GM21576 (cell line): ENCODE data around the gene SERINC1.

Source experiments
- ATAC-seq: cut with Tn5 transposase; IDR thresholded peaks from one replicate; pipeline ENCODE4 v1.9.1; 2021; ENCODE audit warnings: mild to moderate bottlenecking, moderate library complexity; ENCODE audit not compliant: unreplicated experiment

Gene SERINC1

DNA sequence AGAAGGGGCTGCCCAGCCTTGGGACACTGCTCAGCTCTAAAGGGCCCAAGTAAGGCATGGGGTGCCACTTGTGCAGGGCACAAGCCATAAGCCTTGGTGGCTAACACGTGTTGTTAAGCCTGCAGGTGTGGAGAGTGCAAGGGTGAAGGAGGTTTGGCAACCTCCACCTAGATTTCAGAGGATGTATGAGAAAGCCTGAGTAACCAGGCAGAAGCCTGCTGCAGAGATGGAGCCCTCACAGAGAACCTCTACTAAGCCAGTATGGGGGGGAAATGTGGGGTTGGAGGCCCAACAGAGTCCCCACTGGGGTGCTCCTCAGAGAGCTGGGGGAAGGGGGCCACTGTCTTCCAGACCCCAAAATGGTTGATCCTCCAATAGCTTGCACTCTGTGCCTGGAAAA lies 32.6 kb downstream of the SERINC1 start:
- ATAC-seq: no peak

- ATAC-seq: peak; percentile 68
Measured at GRCh38 chr6:122432816-122433215, 38.8 kb downstream of the SERINC1 start.

- no peak for ATAC-seq
Measured at GRCh38 chr6:122431780-122432179, 39.8 kb downstream of the SERINC1 start.

- no peak for ATAC-seq
Measured at GRCh38 chr6:122429323-122429722, 42.3 kb downstream of the SERINC1 start.

- ATAC-seq: no peak
Measured at GRCh38 chr6:122428781-122429180, 42.8 kb downstream of the SERINC1 start.

DNA sequence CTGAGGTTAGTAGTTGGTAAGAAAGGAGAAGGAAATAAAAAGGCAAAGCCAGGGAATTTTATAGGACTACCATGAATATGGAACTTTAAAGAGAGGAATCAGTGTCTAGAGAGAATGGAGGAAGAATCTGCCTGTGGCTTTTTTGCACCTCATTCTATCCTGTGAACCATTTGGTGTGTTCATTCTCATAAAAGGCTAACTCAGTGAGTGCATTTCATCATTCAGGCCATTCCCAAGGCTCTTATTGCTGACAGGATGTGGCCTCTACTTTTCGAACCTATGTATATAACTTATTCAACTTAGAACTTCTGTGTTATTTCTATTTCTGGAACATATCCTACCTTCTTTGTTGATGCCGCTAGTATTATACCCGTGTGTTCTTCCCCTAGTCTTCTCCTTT lies 45.0 kb downstream of the SERINC1 start:
- ATAC-seq: no peak

DNA sequence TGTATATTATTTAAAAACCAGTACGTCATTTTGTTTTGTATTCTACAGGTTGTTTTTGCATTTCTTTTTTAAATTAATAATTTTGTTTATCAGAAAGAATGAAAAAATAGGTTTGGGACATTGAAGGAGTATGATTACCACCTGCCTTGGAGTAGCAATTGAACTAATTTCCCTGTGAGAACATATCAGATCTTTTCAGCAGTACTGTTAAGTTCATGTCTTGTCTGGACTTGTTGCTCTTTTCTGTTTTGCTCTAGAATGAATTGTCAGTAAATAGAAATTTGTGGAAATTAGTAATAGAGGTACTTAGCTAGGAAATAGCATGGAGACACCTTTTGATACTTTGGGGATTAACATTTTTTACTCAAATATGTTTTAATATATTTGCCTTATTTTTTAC lies 47.9 kb downstream of the SERINC1 start:
- ATAC-seq: no peak

DNA sequence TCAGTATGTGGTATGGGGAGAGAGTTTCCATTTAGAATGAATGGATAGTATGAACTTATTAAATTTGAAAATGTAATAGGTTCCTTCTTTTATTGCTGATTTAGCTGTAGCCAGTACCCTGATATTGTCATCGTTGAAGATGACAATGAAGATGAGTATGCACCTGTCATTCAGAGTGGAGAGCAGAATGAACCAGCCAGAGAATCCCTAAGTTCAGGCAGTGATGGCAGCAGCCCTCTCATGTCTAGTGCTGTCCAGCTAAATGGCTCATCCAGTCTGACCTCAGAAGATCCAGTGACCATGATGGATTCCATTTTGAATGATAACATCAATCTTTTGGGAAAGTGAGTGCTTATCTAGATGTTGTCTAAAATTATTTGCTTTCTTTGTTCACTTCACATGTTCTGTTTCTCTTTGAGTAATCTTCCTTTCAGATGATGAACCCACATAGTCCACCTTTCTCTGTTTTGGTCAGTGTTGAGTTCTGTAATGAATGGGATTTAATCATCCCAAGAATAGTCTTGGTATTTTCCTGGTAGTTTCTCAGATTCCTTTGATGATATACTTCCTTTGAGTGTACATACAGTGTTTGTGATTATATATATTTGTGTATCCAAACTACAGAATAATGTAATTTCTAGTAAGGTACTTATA lies 48.9 kb downstream of the SERINC1 start:
- ATAC-seq: peak; percentile 79

- no peak for ATAC-seq
Measured at GRCh38 chr6:122422003-122422402, 49.6 kb downstream of the SERINC1 start.

DNA sequence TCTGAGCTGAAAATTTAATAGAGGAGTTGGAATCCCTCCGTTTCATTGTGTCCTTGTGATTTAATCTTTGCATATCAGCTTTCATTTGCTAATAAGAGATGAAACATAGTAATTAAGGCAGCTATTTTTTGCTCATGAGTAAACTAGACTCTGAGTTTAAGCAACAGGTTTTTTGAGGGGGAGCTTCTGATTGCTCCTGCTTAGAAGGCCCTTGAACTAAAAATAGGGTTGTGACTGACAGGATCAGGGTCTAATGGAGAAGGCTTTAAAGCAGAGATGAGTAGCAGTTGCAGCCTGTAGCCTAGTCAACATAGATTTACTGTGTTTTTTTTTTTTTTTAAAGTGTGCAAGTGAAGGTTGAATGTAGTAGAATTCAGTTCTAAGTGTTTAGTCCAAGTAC lies 54.8 kb downstream of the SERINC1 start:
- no peak for ATAC-seq

DNA sequence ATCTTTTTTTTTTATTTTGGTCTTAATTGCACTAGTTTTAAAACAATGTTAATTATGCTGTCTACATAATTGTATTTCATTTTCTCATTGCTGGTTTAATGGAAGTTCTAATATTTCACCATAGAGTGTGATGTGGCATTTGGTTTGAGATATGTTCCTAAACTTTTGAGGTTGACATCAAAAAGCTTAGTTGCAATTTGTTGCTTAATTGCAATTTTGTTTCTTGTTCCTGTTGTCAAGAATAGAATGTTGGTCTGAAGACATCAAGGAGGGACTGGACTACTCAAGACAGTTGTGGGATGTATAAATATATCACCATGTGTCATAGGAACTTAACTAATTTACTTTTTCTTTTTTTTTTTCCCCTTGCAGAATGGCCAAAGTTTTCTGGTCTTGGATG lies 59.6 kb downstream of the SERINC1 start:
- ATAC-seq: no peak

GRCh38 chr6:122408702-122409458 lies 62.7 kb downstream of the SERINC1 start:
- ATAC-seq: no peak

DNA sequence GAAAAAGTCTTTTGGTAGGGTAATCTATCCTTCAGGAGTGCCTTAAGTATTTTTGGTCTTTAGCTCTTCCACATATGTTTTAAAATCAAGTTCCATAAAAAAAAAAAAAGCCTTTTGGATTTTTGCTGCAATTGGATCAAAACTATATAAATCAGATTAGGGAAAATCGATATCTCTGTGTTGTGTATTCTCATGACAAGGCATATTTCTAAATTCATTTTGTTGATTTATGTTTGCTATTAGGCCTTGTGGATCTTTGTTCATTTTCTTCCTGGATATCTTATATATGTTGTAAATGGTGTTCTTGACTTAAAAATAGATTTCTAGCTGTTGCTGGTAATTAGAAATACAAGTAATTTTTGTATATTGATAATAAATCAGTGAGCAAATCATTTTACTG lies 63.4 kb downstream of the SERINC1 start:
- ATAC-seq: no peak

GRCh38 chr6:122407712-122408111 lies 63.9 kb downstream of the SERINC1 start:
- ATAC-seq: no peak

DNA sequence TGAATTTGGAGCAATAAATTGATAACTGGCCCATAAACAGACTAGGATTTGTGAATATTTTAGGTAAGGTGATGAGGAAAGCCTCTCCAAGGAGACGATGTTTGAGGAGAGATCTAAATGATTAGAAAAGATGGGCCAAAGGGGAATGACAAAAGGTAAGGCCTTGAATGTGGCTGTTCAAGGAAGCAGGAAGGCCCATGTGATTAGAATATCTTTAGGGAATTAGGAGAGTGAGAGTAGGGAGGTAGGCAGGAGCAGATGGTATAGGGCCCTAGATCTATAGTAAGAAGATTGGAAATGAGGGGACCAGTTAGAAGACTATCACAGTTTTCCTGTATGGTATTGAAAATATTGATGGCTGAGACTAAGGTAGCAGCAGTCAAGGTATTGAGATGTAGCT lies 65.4 kb downstream of the SERINC1 start:
- ATAC-seq: no peak

DNA sequence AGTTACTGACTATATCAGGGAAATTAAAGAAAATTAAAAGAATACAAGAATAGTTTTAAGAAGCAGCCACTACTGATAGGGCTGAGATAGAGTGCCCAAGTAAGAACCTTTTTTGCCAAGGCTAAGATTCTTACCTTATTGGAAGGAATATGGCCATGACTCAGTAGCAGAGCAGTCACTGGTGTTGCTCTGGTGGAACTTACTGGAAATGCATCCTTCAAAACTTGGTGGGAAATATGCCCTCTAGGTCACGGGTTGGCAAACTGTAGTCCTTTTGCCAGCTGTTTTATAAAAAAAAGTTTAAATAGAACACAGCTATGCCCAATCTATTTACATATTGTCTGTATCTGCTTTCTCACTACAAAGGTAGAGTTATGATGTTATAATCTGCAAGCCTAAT lies 66.2 kb downstream of the SERINC1 start:
- ATAC-seq: no peak

DNA sequence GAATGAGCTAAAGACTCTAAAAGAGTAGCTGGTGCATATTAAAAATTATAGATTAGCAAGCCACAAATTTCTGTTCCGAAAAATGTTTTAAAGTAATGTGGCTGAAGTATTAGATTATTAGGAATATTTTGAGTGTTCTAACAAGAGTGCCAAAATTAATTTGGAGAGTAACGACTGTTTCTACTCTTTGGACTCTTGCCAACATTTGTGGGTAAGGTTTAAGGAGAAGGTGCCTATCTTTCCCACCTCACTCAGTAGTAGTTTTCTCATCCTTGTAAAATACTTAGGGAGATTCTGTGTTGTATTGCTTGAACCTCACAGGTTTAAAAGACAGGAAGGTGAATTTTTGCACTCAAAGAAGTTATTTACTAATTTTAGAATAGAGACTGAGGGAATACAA lies 67.2 kb downstream of the SERINC1 start:
- ATAC-seq: no peak

DNA sequence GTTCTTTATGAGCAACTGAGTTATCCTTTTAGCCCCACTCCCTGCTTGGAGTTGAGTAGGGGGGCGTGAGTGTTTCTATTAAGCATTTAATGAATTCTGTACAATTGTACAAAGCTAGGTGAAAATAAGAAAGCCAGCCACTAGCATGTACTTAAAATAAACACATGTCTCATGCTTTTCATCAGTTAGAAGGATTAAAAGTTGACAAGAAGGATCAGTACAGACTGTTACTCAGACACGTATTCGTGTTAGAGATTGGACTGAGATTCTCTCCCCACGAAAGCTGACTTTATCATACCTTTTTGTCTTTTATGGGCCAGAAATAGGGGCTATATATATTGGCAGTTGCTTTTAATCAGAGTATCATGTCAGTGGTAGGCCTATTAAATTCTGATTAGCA lies 70.5 kb downstream of the SERINC1 start:
- ATAC-seq: no peak

- ATAC-seq: no peak
Measured at GRCh38 chr6:122400462-122401089, 71.0 kb downstream of the SERINC1 start.

GRCh38 chr6:122400121-122400450 lies 71.5 kb downstream of the SERINC1 start:
- no peak for ATAC-seq

DNA sequence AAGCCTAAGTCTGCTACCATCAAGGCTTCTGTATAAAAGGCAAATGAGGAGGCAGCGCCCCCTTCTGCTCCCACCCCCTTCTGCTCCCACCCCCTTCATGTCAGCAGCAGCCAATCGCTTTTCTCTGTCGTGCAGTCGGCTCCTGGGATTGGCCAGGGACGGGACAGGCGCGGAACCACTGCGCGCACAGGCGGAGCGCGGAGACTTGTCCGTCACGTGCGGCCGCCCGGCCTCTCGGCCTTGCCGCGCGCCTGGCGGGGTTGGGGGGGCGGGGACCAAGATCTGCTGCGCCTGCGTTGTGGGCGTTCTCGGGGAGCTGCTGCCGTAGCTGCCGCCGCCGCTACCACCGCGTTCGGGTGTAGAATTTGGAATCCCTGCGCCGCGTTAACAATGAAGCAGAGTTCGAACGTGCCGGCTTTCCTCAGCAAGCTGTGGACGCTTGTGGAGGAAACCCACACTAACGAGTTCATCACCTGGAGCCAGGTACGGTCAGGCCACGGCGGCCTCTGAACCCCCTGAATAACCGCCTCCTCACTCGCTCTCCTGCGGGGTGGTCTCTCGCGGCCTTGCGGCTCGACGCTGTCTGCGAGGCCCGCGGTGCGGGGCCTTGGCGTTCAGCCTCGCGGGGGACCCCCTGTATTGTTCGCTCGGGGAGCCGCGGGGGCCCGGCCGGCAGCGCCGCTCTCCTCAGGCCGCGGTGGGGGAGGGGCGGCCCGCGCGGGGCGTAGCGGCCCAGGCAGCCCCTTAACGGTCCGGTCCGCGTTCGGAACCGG lies 72.1 kb downstream of the SERINC1 start, which contains the start of gene HSF2:
Gene HSF2, plus strand, starts transcription at position 305 of the 773 bp plus-strand sequence. Its CDS starts 86 bp downstream, at position 391.
- ATAC-seq: peak; percentile 99

- ATAC-seq: no peak
Measured at GRCh38 chr6:122399055-122399347, 72.6 kb downstream of the SERINC1 start.
